ENCODE measurements around the gene SOWAHC. TPM values are rescaled to one million over a fixed set of nuclear protein-coding genes. Genes with fewer than 3 reads are reported as not detected.

SOWAHC gene
- total RNA-seq, 1 experiment from 2014 or later = 18.6 TPM

- TF ChIP-seq TP53 (CRISPR knock-in tag; IDR thresholded peaks at IDR 0.05) (no peak), HMGA2 (CRISPR knock-in tag; IDR thresholded peaks at IDR 0.05) (no peak), ZSCAN18 (CRISPR knock-in tag; IDR thresholded peaks at IDR 0.05) (no peak), ZNF317 (CRISPR knock-in tag; IDR thresholded peaks at IDR 0.05; ENCODE audit: borderline replicate concordance, low read depth) (no peak), ZMAT4 (CRISPR knock-in tag; IDR thresholded peaks at IDR 0.05) (no peak), KAT7 (CRISPR knock-in tag; IDR thresholded peaks at IDR 0.05; ENCODE audit: borderline replicate concordance) (no peak), ATF1 (CRISPR knock-in tag; IDR thresholded peaks at IDR 0.05) (no peak), USF2 (CRISPR knock-in tag; IDR thresholded peaks at IDR 0.05) (no peak), FOXJ3 (CRISPR knock-in tag; IDR thresholded peaks at IDR 0.05; ENCODE audit: borderline replicate concordance) (no peak), AR (CRISPR knock-in tag; IDR thresholded peaks at IDR 0.05) (no peak), ZNF396 (CRISPR knock-in tag; IDR thresholded peaks at IDR 0.05; ENCODE audit: borderline replicate concordance) (no peak), TCF7 (CRISPR knock-in tag; IDR thresholded peaks at IDR 0.05; ENCODE audit: low read depth) (no peak), CTCF (IDR thresholded peaks at IDR 0.05) (no peak), PRRX2 (CRISPR knock-in tag; IDR thresholded peaks at IDR 0.05) (no peak), FOXP4 (CRISPR knock-in tag; IDR thresholded peaks at IDR 0.05) (no peak), NFYB (CRISPR knock-in tag; conservative IDR thresholded peaks at IDR 0.05; ENCODE audit: low read depth) (no peak), E2F4 (CRISPR knock-in tag; IDR thresholded peaks at IDR 0.05; ENCODE audit: borderline replicate concordance, low read depth) (no peak)
- no peak overlapping the region for H3K27ac Mint-ChIP-seq
- no peaks in the 10 kb centered on the region for H3K27me3 Mint-ChIP-seq (ENCODE audit: low read depth)
- no peaks in the 10 kb centered on the region for H3K4me1 Mint-ChIP-seq
- H3K4me3 Mint-ChIP-seq = no peak overlapping the region
- ChIA-PET POLR2A (no interaction called here), CTCF (no interaction called here)
- H3K36me3 Mint-ChIP-seq = no peaks in the 10 kb centered on the region
- no peak for ATAC-seq
- no peaks in the 10 kb centered on the region for H3K9me3 Mint-ChIP-seq
- no peak for DNase-seq (ENCODE audit: low spot score)
These were observed 15.7 kb downstream of the SOWAHC start for GRCh38 chr2:109629867-109630266.

All from WTC11 (cell line).